Suprapubic skin (tissue), 4 donors: ENCODE data around the gene WNT2B. TPM values are rescaled to one million over a fixed set of nuclear protein-coding genes. Genes with fewer than 3 reads are reported as not detected.

Source experiments
- DNase-seq, 2 donors: peaks; one replicate each; pipeline ENCODE4 v3.0.0-alpha.2; 2019; ENCODE audit warnings: low spot score in 2 of 2
- H3K27ac ChIP-seq: fragments of 200-600 bp; sonication (generic); one replicate; pipeline ENCODE4 v1.5.1; 2019
- H3K27me3 ChIP-seq: fragments of 200-600 bp; sonication (generic); one replicate; pipeline ENCODE4 v1.5.1; 2019
- H3K36me3 ChIP-seq: fragments of 200-600 bp; sonication (generic); one replicate; pipeline ENCODE4 v1.5.1; 2019
- H3K4me1 ChIP-seq: fragments of 200-600 bp; sonication (generic); one replicate; pipeline ENCODE4 v1.5.1; 2019
- H3K4me3 ChIP-seq: fragments of 200-600 bp; sonication (generic); one replicate; pipeline ENCODE4 v1.5.1; 2019; ENCODE audit warnings: mild to moderate bottlenecking
- H3K9me3 ChIP-seq: fragments of 200-600 bp; sonication (generic); one replicate; pipeline ENCODE4 v1.5.1; 2019
- EP300 ChIP-seq: sonication (generic); formaldehyde crosslinking; IDR thresholded peaks from one replicate; pipeline ENCODE4 v1.6.1; 2017; ENCODE audit warnings: antibody characterized with exemption
- POLR2A ChIP-seq, 2 donors: fragments of 450-650 bp; IDR thresholded peaks; one replicate each; pipeline ENCODE4 v1.6.1; 2017; ENCODE audit warnings: antibody characterized with exemption in 2 of 2, mild to moderate bottlenecking in 2 of 2, moderate library complexity in 2 of 2
- POLR2AphosphoS5 ChIP-seq, 3 donors: sonication (generic); formaldehyde crosslinking; IDR thresholded peaks; one replicate each; pipeline ENCODE4 v1.6.1; 2017; ENCODE audit warnings: antibody characterized with exemption in 3 of 3
- WGBS: methylation state at CpG from one replicate; pipeline ENCODE4 v1.1.5; 2018; 5-methylcytosine and 5-hydroxymethylcytosine counted together
- total RNA-seq, 4 donors: library from RNA; depleted of rRNA; stranded (reverse); fragments of >200 nt; gene quantifications; one replicate each; pipeline ENCODE4 v1.1.0, GENCODE V29; 2016
- TF ChIP-seq, protein P1 (sequence below), 2 donors: fragments of 200-600 bp in 1 of 2; fragments of 450-650 bp in 1 of 2; sonication (generic) in 1 of 2; IDR thresholded peaks; one replicate each; pipeline ENCODE4 v1.5.1; 2016 to 2019; ENCODE audit warnings: antibody characterized with exemption in 2 of 2, mild to moderate bottlenecking in 1 of 2, moderate library complexity in 1 of 2

The WNT2B gene
- total RNA-seq = 10 to 100 TPM; 18.6 to 57.9 (median 38.8) TPM

- H3K4me3 ChIP-seq = peak within 1 kb of the TSS; percentile 62
- H3K27me3 ChIP-seq = peaks cover 11% of the 10 kb centered on the region
- DNase-seq = peak in 1 of 2 donors; percentile 68
- H3K4me1 ChIP-seq = peaks cover 34% of the 10 kb centered on the region
- 0% methylated on average over 1 of the region's 69 CpGs for WGBS
- H3K9me3 ChIP-seq = no peaks in the 10 kb centered on the region
- peak within 1 kb of the TSS; percentile 39 for H3K27ac ChIP-seq
- H3K36me3 ChIP-seq = no peaks in the 10 kb centered on the region
- TF ChIP-seq POLR2A (IDR thresholded peaks at IDR 0.05) = no peak
- no peak for TF ChIP-seq EP300
- TF ChIP-seq, protein P1, sequence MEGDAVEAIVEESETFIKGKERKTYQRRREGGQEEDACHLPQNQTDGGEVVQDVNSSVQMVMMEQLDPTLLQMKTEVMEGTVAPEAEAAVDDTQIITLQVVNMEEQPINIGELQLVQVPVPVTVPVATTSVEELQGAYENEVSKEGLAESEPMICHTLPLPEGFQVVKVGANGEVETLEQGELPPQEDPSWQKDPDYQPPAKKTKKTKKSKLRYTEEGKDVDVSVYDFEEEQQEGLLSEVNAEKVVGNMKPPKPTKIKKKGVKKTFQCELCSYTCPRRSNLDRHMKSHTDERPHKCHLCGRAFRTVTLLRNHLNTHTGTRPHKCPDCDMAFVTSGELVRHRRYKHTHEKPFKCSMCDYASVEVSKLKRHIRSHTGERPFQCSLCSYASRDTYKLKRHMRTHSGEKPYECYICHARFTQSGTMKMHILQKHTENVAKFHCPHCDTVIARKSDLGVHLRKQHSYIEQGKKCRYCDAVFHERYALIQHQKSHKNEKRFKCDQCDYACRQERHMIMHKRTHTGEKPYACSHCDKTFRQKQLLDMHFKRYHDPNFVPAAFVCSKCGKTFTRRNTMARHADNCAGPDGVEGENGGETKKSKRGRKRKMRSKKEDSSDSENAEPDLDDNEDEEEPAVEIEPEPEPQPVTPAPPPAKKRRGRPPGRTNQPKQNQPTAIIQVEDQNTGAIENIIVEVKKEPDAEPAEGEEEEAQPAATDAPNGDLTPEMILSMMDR (IDR thresholded peaks at IDR 0.05) = no peak
- no peak for TF ChIP-seq POLR2AphosphoS5 (IDR thresholded peaks at IDR 0.05)
Observed at GRCh38 chr1:112508278-112509004, at the start of gene WNT2B. TSS of gene WNT2B (plus strand) at chr1:112508965. CDS start at chr1:112509263, 298 bp downstream.

DNA sequence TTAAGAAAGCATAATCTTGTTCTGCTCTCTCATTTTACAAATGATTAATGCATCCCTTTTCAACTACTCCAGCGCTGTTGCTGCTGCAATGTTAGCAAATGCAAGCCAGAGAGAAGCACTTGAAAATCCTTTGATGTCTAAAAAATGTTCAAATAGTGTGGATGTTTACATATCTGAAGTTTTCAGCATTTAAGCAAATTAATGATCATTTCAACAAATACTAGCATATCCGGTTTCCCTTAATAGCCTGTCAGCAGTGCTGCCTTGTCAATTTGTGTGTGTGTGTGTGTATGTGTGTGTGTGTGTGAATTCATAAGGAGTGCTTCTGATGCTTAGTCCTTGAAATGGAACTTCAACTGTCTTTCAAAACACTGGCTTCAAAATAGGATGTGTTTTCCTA is 48.1 kb upstream of the WNT2B start:
- WGBS = 65% methylated on average over 2 of the region's 2 CpGs
- Histone ChIP-seq H3K36me3 (peaks cover 34% of the 10 kb centered on the region), H3K27me3 (no peaks in the 10 kb centered on the region), H3K27ac (peak overlapping the region; percentile 78), H3K4me3 (no peak overlapping the region), H3K4me1 (peaks cover 52% of the 10 kb centered on the region), H3K9me3 (no peaks in the 10 kb centered on the region)
- DNase-seq = no peak
- TF ChIP-seq, protein P1 (IDR thresholded peaks at IDR 0.05) = no peak
- TF ChIP-seq EP300 (no peak), POLR2AphosphoS5 (IDR thresholded peaks at IDR 0.05) (no peak), POLR2A (IDR thresholded peaks at IDR 0.05) (no peak)

- Histone ChIP-seq H3K4me1 (peaks cover 58% of the 10 kb centered on the region), H3K36me3 (peaks cover 27% of the 10 kb centered on the region), H3K27me3 (no peaks in the 10 kb centered on the region), H3K27ac (peak overlapping the region; percentile 78), H3K4me3 (peak overlapping the region; percentile 2), H3K9me3 (no peaks in the 10 kb centered on the region)
- 38% methylated on average over 3 of the region's 3 CpGs for WGBS
- TF ChIP-seq POLR2AphosphoS5 (IDR thresholded peaks at IDR 0.05) (no peak), POLR2A (IDR thresholded peaks at IDR 0.05) (no peak), EP300 (no peak)
- TF ChIP-seq, protein P1 (IDR thresholded peaks at IDR 0.05) = no peak
- DNase-seq = no peak
Observed at GRCh38 chr1:112461200-112461871, 47.4 kb upstream of the WNT2B start.

DNA sequence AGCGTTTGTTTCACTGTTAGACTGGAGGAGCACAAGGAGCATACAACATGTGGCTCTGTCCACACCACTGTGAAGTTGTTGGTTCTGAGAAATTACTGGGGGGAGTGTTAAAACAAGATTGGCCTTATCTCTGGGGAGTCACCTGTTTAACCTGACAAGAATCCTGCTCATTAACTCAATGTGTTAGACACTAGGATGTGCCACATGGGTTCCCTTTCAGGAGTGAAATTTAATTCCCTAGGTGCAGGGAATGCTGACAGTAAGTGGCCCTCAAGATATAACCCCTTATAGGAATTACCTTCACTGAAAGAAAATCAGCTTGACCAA is 45.8 kb upstream of the WNT2B start:
- Histone ChIP-seq H3K27ac (peak overlapping the region; percentile 78), H3K36me3 (peaks cover 11% of the 10 kb centered on the region), H3K9me3 (no peaks in the 10 kb centered on the region), H3K4me3 (no peak overlapping the region), H3K27me3 (no peaks in the 10 kb centered on the region), H3K4me1 (peaks cover 65% of the 10 kb centered on the region)
- no peak for TF ChIP-seq EP300
- no peak for TF ChIP-seq POLR2AphosphoS5 (IDR thresholded peaks at IDR 0.05)
- no peak for TF ChIP-seq POLR2A (IDR thresholded peaks at IDR 0.05)
- TF ChIP-seq, protein P1 (IDR thresholded peaks at IDR 0.05) = no peak
- no peak for DNase-seq
- 80% methylated on average over 1 of the region's 1 CpG for WGBS

DNA sequence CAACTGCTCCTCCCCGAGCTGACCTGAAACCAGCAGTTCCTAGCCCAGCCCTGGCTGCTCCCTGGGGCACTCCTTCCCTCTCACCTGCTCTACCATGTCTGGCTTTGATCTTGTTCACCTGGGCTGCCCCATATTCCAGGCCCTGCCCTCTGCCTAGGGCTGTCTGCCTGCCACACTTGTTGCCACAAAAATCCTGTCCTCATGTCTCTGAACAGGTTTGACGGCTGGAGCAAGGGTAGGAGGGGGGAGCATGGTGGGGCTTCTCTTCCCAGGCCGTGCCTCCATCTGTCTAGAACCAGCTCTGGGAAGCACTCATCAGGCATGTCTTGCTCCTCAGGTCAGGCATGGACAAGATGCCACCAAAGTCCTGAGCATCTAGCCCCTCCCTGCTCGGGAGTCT is 44.3 kb upstream of the WNT2B start:
- peaks cover 65% of the 10 kb centered on the region for H3K4me1 ChIP-seq
- H3K36me3 ChIP-seq = no peaks in the 10 kb centered on the region
- peak overlapping the region; percentile 93 for H3K27ac ChIP-seq
- no peak overlapping the region for H3K4me3 ChIP-seq
- peak; percentile 76 to 81 for DNase-seq
- H3K9me3 ChIP-seq = no peaks in the 10 kb centered on the region
- TF ChIP-seq POLR2AphosphoS5 (IDR thresholded peaks at IDR 0.05) (peak in 2 of 3 donors; percentile 31 to 44), EP300 (no peak), POLR2A (IDR thresholded peaks at IDR 0.05) (no peak)
- TF ChIP-seq, protein P1 (IDR thresholded peaks at IDR 0.05) = no peak
- no peaks in the 10 kb centered on the region for H3K27me3 ChIP-seq
- WGBS = 42% methylated on average over 4 of the region's 4 CpGs
